ENCODE measurements around the gene DNAH8.

GRCh38 chr6:38773338-38773737 is 58.2 kb downstream of the DNAH8 start:
- TF ChIP-seq CTCF (IDR thresholded peaks at IDR 0.05) (peak; percentile 67), EZH2phosphoT487 (IDR thresholded peaks at IDR 0.05) (no peak)

All from neural progenitor cell (in vitro differentiated cells).